Measurements from ENCODE around the gene ATAD3B. TPM values are rescaled to one million over a fixed set of nuclear protein-coding genes. Genes with fewer than 3 reads are reported as not detected.

Gene ATAD3B, protein sequence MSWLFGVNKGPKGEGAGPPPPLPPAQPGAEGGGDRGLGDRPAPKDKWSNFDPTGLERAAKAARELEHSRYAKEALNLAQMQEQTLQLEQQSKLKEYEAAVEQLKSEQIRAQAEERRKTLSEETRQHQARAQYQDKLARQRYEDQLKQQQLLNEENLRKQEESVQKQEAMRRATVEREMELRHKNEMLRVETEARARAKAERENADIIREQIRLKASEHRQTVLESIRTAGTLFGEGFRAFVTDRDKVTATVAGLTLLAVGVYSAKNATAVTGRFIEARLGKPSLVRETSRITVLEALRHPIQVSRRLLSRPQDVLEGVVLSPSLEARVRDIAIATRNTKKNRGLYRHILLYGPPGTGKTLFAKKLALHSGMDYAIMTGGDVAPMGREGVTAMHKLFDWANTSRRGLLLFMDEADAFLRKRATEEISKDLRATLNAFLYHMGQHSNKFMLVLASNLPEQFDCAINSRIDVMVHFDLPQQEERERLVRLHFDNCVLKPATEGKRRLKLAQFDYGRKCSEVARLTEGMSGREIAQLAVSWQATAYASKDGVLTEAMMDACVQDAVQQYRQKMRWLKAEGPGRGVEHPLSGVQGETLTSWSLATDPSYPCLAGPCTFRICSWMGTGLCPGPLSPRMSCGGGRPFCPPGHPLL
- total RNA-seq (2013; cell fraction: nucleolus; rRNA removed) = 53.2 and 60.0 TPM in 2 replicates
- total RNA-seq (2014; rRNA removed) (29.7 and 35.7 TPM in 2 replicates), total RNA-seq (2014; rRNA removed; fragmentation: Illumina TruSeq; extraction: Trizol) (9.3 and 10.7 TPM in 2 replicates), total RNA-seq (2021) (32.9 and 36.8 TPM in 2 replicates), polyA plus RNA-seq (2011; rRNA removed) (7.6 and 14.0 TPM in 2 replicates), polyA plus RNA-seq (2014; fragmentation: Illumina TruSeq; extraction: Trizol) (2.1 and 5.8 TPM in 2 replicates), polyA plus RNA-seq (2014; fragmentation: Nextera tagmentation; extraction: Ambion mirVana) (under 1 TPM; 0.03 to 0.73 TPM), polyA plus RNA-seq (2014; rRNA removed) (38.8 and 52.5 TPM in 2 replicates), polyA plus RNA-seq (2016; fragmentation: Nextera tagmentation; extraction: Ambion mirVana) (10 to 100 TPM; 33.7 to 35.1 TPM), polyA minus RNA-seq (2011; rRNA and poly(A)+ RNA removed) (5.5 and 13.1 TPM in 2 replicates), Bru-seq, nascent RNA (percentile 64 among the genes with signal in this experiment), BruChase-seq, experiment 1, labeled RNA remaining after a 6-hour chase (percentile 82 among the genes with signal in this experiment), BruChase-seq, experiment 2, labeled RNA remaining after a 2-hour chase (percentile 79 among the genes with signal in this experiment)
- polyA plus RNA-seq (2011; ENCODE audit: low read depth) = 4.4 TPM
- polyA plus RNA-seq (2011; cell fraction: cytosol; rRNA removed) = 14.1 and 30.5 TPM in 2 replicates
- polyA plus RNA-seq (2011; cell fraction: nucleus; rRNA removed) = 90.3 and 160 TPM in 2 replicates
- polyA plus RNA-seq (2012) = 14.0 and 21.3 TPM in 2 replicates
- polyA minus RNA-seq (2011; cell fraction: cytosol; rRNA and poly(A)+ RNA removed) = 11.0 and 17.0 TPM in 2 replicates
- 13.7 and 34.8 TPM in 2 replicates for polyA minus RNA-seq (2011; cell fraction: nucleus; rRNA and poly(A)+ RNA removed)
- long read RNA-seq, experiment 1, transcript ATAD3B-201 (16 exons, 2,448 nt) = major isoform, 25 of 32 reads
- long read RNA-seq, experiment 1, partial matches to known transcripts = 1 of 32 reads
- long read RNA-seq, experiment 1, other reads (novel, unspliced or antisense) = 6 of 32 reads
- long read RNA-seq, experiment 2, partial matches to known transcripts = 2 of 2 reads
- long read RNA-seq, experiment 2, other reads (novel, unspliced or antisense) = 0 of 2 reads

DNA sequence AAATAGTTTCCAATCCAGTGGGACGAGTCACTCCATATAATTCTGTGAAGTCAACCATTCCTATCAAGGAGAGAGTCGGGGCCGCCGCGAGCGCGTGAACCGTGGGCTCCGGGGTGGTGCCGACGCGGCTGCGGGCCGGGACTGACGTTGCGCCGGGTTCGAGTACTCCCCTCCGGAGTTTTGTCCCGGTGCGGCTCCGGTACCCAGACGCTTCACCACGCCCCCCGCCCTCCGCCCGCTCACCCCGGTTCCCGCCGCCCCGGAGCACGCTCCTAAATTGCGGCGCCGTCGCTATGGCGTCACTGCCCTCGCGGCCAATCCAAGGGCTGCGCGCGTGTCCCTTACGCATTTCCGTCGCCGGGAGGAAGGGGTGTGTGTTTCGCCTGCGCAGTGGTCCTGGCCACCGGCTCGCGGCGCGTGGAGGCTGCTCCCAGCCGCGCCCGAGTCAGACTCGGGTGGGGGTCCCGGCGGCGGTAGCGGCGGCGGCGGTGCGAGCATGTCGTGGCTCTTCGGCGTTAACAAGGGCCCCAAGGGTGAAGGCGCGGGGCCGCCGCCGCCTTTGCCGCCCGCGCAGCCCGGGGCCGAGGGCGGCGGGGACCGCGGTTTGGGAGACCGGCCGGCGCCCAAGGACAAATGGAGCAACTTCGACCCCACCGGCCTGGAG, at the start of gene ATAD3B:
TSS of gene ATAD3B (plus strand) at position 377 of the 664 bp plus-strand sequence. CDS start at position 497, 120 bp downstream.
- Histone ChIP-seq H3K36me3 (ENCODE audit: control insufficient read depth in 2 of 2, insufficient read depth in 2 of 2, low read length in 1 of 2) (no peaks in the 10 kb centered on the region), H3K27me3 (replicated peaks in 1 of 2; ENCODE audit: control insufficient read depth in 2 of 2, insufficient read depth in 2 of 2, low read length in 1 of 2) (no peaks in the 10 kb centered on the region), H3K79me2 (ENCODE audit: control insufficient read depth, insufficient read depth, low read length) (peaks cover 30% of the 10 kb centered on the region), H3K27ac (ENCODE audit: control insufficient read depth, insufficient read depth) (peak within 1 kb of the TSS; percentile 74), H2AFZ (ENCODE audit: control insufficient read depth, low read depth, low read length) (peak within 1 kb of the TSS; percentile 88), H3K4me2 (ENCODE audit: control insufficient read depth, insufficient read depth) (peak within 1 kb of the TSS; percentile 94), H3K4me1 (ENCODE audit: control insufficient read depth, insufficient read depth, low read length) (peaks cover 5% of the 10 kb centered on the region; the same call in 1 of the 2 replicates), H4K20me1 (ENCODE audit: control insufficient read depth, insufficient read depth) (no peaks in the 10 kb centered on the region), H3K9me3 (replicated peaks; ENCODE audit: control insufficient read depth, insufficient read depth, low read length) (no peaks in the 10 kb centered on the region), H3K4me3 (peak within 1 kb of the TSS; percentile 83), H3K9ac (ENCODE audit: control insufficient read depth, insufficient read depth, low read length) (peak within 1 kb of the TSS; percentile 87)
- under 1% methylated on average over 73 of the region's 87 CpGs for WGBS (ENCODE audit: insufficient coverage, insufficient replicate concordance, low lambda C conversion rate, missing lambda C conversion rate)
- FAIRE-seq = peak; percentile 95
- ChIA-PET SMC1A (ENCODE audit: uncharacterized antibody, unreplicated experiment) (no interaction called here), POLR2A (no interaction called here), RAD21 (ENCODE audit: unreplicated experiment) (no interaction called here), CTCF (no interaction called here)
- peak; percentile 67 for DNase-seq (ENCODE audit: low read depth, low spot score)
- in situ Hi-C loops (cut with MboI) = no loop called here
- intact Hi-C loops (cut with micrococcal nuclease; ENCODE audit: unreplicated experiment) = no loop called here
- BruUV-seq (replicated peaks) = no TSS peak
- peak; percentile 95 for ATAC-seq
- TF ChIP-seq ZNF217 (IDR thresholded peaks at IDR 0.05) (no peak), RELA (IDR thresholded peaks at IDR 0.05; ENCODE audit: borderline replicate concordance, partially characterized antibody) (peak; percentile 22), EGR1 (IDR thresholded peaks at IDR 0.05; ENCODE audit: borderline replicate concordance in 1 of 2, low read depth in 2 of 2, low read length in 2 of 2) (peak in 1 of 2 experiments; percentile 65; a peak in 1 of 3 replicates), HDAC6 (IDR thresholded peaks at IDR 0.05; ENCODE audit: unreplicated experiment) (no peak), SP1 (IDR thresholded peaks at IDR 0.05; ENCODE audit: low read depth, low read length) (peak; percentile 85), CBFB (IDR thresholded peaks at IDR 0.05; ENCODE audit: low read depth) (no peak), GABPA (IDR thresholded peaks at IDR 0.05; ENCODE audit: low read depth) (peak; percentile 89), POU2F2 (IDR thresholded peaks at IDR 0.05; ENCODE audit: borderline replicate concordance, low read depth, low read length) (no peak), PAX8 (IDR thresholded peaks at IDR 0.05) (no peak), LARP7 (IDR thresholded peaks at IDR 0.05) (peak; percentile 61), KLF5 (IDR thresholded peaks at IDR 0.05; ENCODE audit: partially characterized antibody) (no peak), IKZF1 (conservative IDR thresholded peaks at IDR 0.05) (peak; percentile 84)
- TF ChIP-seq, protein P1, sequence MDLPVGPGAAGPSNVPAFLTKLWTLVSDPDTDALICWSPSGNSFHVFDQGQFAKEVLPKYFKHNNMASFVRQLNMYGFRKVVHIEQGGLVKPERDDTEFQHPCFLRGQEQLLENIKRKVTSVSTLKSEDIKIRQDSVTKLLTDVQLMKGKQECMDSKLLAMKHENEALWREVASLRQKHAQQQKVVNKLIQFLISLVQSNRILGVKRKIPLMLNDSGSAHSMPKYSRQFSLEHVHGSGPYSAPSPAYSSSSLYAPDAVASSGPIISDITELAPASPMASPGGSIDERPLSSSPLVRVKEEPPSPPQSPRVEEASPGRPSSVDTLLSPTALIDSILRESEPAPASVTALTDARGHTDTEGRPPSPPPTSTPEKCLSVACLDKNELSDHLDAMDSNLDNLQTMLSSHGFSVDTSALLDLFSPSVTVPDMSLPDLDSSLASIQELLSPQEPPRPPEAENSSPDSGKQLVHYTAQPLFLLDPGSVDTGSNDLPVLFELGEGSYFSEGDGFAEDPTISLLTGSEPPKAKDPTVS (IDR thresholded peaks at IDR 0.05; ENCODE audit: low read depth, low read length) = no peak
- TF ChIP-seq, protein P2, sequence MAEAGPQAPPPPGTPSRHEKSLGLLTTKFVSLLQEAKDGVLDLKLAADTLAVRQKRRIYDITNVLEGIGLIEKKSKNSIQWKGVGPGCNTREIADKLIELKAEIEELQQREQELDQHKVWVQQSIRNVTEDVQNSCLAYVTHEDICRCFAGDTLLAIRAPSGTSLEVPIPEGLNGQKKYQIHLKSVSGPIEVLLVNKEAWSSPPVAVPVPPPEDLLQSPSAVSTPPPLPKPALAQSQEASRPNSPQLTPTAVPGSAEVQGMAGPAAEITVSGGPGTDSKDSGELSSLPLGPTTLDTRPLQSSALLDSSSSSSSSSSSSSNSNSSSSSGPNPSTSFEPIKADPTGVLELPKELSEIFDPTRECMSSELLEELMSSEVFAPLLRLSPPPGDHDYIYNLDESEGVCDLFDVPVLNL (IDR thresholded peaks at IDR 0.05; ENCODE audit: low read depth, low read length) = peak; percentile 84
